HG03064 (cell line): ENCODE data around the gene NAA40.

Experiments used
- ATAC-seq: cut with Tn5 transposase; IDR thresholded peaks from one replicate; pipeline ENCODE4 v1.9.1; 2021; ENCODE audit warnings: low read depth; ENCODE audit not compliant: unreplicated experiment

Gene NAA40

GRCh38 chr11:63938479-63939396 is at the start of gene NAA40:
TSS of gene NAA40 (plus strand) at chr11:63939002. CDS start at chr11:63939097, 95 bp downstream.
- ATAC-seq, result peak; percentile 73

DNA sequence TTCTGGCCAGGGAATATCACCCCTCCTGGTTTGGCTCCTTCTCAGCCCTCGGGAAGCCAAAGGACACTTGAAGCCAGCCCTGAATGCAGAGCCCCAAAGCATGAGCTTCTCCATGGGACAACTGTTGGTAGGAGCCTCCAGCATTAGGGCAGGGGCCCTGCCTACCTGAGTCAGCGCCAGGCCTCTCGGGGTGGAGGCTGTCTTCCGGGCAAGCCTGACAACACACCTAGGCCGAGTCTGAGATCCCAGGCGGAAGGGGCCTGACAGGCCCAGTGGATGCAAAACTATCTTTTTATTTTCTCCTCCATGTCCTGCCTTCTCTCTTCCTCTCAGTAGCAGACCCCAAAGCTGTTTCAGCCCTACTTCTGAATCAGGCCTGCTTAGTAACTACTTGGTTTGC is 49.5 kb upstream of the NAA40 start:
- no peak for ATAC-seq

- ATAC-seq, result no peak
Measured at GRCh38 chr11:63890368-63890767, 48.4 kb upstream of the NAA40 start.

- ATAC-seq, result no peak
Measured at GRCh38 chr11:63892228-63892627, 46.6 kb upstream of the NAA40 start.

DNA sequence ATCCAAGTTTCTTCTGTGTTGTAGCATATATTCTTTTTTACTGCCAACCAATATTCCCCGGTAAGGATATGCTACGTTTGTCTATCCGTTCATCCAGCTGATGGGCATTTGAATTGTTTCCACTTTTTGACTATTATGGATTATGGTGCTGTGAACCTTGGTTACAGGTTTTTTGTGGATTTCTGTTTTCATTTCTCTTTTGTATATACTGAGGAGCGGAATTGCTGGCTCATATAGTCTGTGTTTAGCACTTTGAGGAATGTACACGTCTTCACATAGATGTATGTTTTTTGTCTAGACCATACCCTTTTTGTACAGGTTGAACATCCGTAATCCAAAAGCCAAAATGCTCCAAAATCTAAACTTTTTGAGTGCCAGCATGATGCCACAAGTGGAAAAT is 45.4 kb upstream of the NAA40 start:
- no peak for ATAC-seq

- ATAC-seq, result no peak
Measured at GRCh38 chr11:63896071-63896470, 42.7 kb upstream of the NAA40 start.

GRCh38 chr11:63897459-63898146 is 41.2 kb upstream of the NAA40 start:
- no peak for ATAC-seq

DNA sequence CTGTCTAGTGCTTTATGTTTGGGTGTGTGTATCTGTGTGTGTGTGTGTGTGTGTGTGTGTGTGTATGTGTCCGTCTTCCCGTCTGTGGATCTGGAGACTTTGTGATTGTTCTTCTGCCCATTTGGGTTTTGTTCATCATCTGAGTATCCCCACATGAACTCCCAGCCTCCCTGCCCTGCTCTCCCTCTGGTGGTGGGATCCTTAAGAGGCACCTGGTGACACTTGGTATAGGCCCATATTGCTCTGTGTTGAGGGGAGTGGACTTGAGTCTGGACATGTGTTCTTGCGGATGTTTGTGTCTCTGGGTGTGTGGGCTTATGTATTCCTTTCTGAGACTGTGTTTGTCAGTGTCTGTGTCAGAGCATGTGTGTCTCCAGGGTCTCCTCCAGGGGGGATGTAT is 37.1 kb upstream of the NAA40 start:
- no peak for ATAC-seq

GRCh38 chr11:63903884-63904283 is 34.9 kb upstream of the NAA40 start:
- no peak for ATAC-seq

- no peak for ATAC-seq
Measured at GRCh38 chr11:63904743-63905142, 34.1 kb upstream of the NAA40 start.

DNA sequence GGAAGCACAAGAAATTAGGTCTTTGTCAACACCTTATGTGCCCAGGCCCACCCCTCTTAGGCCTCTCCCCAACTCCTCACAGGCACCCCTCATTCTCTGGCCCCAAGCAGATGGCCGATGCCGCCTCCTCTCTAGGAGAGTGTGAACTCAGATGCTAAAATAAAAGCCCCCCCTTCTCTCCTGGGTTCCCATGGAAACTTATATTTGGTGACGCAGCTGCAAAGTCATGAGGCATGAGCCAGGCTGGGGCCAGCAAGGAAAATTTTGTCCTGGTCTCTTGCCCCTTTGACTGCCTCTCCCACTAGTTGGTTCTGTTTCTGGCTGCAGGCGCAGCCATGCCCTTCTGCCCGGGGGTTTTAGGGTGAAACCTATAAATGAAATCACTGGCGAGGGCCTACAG is 33.6 kb upstream of the NAA40 start:
- ATAC-seq, result no peak

DNA sequence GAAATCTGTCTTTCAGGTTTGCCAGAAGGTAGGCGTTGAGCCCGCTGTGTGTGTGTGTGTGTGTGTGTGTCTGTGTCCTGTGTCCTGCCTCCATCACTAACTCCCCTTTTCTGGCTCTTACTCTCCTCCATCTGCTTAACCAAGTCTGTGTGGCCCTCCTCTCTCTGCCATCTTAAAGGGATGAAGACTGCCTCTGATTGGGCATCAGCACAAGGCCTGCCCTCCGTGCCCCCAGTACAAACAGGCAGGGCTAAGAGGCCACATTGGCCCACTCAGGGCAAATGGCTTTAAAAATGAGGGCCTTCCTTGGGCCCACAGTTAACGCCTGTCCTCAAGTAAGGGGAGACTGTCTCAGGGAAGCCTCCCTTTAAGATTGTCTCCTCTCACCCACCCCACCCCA is 32.7 kb upstream of the NAA40 start:
- ATAC-seq, result no peak

GRCh38 chr11:63906585-63906984 is 32.2 kb upstream of the NAA40 start:
- ATAC-seq, result no peak

DNA sequence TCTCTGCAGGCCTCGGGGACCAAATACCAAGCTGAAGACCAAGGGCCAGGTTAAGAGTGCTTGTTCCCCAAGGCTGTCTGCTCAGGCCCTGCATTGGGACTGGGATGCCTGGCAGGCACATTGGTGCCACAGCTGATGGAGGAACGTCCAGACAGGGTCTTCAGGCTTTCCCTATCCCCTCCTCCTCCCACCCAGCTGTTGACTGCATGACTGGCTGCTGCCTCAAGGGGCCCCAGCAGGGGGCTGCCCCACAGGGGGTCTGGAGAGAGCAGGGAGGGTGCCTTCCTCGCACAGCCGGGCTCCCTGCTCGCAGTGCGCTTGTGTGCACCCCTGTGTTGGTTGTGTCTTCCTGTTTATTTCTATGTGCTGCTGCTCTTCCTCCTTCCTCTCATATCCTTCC is 31.7 kb upstream of the NAA40 start:
- no peak for ATAC-seq

- ATAC-seq, result no peak
Measured at GRCh38 chr11:63907808-63908530, 30.8 kb upstream of the NAA40 start.

DNA sequence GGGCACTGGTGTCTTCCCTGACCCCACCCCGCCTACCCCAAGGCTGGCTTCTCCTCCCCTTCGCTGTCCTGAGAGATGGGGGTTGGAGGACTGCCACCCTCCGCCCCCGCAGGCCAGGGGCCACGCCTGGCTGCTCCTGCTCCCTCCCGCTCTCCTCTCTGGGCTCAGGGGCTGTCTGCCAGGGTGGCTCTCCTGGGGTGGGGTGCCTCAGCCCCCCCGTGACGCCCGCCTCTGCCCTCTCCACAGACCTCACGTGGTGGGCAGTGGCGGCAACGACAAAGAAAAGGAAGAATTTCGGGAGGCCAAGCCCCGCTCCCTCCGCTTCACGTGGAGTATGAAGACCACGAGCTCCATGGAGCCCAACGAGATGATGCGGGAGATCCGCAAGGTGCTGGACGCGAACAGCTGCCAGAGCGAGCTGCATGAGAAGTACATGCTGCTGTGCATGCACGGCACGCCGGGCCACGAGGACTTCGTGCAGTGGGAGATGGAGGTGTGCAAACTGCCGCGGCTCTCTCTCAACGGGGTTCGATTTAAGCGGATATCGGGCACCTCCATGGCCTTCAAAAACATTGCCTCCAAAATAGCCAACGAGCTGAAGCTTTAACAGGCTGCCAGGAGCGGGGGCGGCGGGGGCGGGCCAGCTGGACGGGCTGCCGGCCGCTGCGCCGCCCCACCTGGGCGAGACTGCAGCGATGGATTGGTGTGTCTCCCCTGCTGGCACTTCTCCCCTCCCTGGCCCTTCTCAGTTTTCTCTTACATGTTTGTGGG is 30.0 kb upstream of the NAA40 start:
- no peak for ATAC-seq

DNA sequence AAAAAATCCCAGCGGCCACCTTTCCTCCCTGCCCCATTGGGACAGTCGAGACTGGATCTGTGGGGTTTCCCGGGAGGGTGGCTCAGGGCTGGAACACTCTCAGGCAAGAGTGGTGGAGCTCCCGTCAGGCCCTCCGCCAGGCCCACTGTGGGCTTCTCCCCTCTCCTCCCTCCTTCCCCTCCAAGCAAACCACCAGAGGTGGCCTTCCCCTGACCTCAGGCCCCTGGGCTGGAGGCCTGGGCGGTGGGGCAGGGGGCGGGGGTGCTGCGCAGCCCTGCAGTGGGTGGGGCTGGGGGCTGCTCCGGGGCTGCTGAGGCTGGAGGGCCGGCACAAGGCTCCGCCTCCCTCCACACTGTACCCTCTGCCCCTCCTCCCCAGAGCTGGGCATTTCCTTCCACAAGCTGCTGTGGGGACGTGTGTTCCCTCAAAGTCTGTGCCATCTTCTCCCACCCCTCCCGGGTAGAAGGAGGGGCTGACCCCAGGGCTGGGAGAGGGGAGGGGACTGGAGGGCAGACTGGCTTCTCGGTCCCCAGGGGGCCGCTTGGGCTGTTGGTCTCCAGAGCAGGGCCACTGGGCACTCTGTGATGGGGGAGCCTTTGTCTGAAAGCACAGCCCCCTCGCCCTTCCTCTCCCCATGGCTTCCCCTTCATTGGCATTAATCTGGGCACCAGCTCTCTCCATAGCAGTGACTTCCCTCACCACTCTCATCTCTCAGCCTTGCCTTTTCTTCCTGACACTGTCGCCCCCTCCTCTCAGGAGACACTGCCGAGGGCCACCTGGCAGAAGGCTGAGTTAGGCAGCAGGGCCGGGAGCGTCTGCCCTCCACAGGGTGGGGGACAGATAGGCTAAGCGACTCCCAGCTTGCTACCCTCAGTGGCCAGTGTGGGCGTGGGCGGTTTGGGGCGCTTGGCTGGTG is 29.0 kb upstream of the NAA40 start:
- no peak for ATAC-seq

DNA sequence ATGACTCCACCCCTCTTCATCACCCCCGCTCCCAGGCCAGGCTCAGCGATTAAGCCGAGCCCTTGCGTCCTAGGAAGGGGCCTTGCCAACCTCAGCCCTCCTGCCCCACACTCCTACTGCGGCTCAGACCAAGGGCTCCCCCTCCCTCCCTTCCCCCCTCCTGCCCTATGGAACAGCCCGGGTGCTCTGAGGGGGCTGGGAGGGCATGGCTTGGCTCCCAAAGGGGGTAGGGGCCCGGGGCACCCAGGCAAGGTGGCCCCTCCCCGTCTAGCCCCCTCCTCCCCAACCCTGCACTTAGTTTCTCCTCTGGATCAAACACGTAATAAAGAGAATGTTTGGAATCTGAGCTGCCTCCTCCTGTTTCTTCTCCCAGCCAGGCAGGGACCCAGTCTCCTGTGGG is 28.1 kb upstream of the NAA40 start:
- no peak for ATAC-seq

GRCh38 chr11:63911440-63911839 is 27.4 kb upstream of the NAA40 start:
- no peak for ATAC-seq
